GM21528 (cell line): ENCODE measurements around the gene MYOZ2.

Experiments
- ATAC-seq: cut with Tn5 transposase; IDR thresholded peaks from one replicate; pipeline ENCODE4 v1.9.1; 2021; ENCODE audit warnings: mild to moderate bottlenecking, moderate library complexity; ENCODE audit not compliant: unreplicated experiment, low FRiP score

The MYOZ2 gene

GRCh38 chr4:119135721-119136121 lies at the start of gene MYOZ2:
Gene MYOZ2, plus strand, starts transcription at chr4:119135832. Its CDS starts 694 bp downstream, at chr4:119136526.
- ATAC-seq: no peak

- no peak for ATAC-seq
Observed at GRCh38 chr4:119087121-119087520, 48.5 kb upstream of the MYOZ2 start.

GRCh38 chr4:119087656-119088055 lies 48.0 kb upstream of the MYOZ2 start:
- no peak for ATAC-seq

- ATAC-seq: no peak
Observed at GRCh38 chr4:119093042-119093827, 42.4 kb upstream of the MYOZ2 start.

GRCh38 chr4:119097282-119097900 lies 38.2 kb upstream of the MYOZ2 start:
- ATAC-seq: no peak

- ATAC-seq: no peak
Observed at GRCh38 chr4:119098306-119098705, 37.3 kb upstream of the MYOZ2 start.

- ATAC-seq: no peak
Observed at GRCh38 chr4:119099227-119099810, 36.3 kb upstream of the MYOZ2 start.

- ATAC-seq: no peak
Observed at GRCh38 chr4:119100655-119101054, 35.0 kb upstream of the MYOZ2 start.

- no peak for ATAC-seq
Observed at GRCh38 chr4:119103263-119103662, 32.4 kb upstream of the MYOZ2 start.

GRCh38 chr4:119104644-119105273 lies 30.9 kb upstream of the MYOZ2 start:
- ATAC-seq: no peak

- no peak for ATAC-seq
Observed at GRCh38 chr4:119105605-119106004, 30.0 kb upstream of the MYOZ2 start.

GRCh38 chr4:119106036-119107000 lies 29.3 kb upstream of the MYOZ2 start:
- no peak for ATAC-seq

GRCh38 chr4:119110121-119110520 lies 25.5 kb upstream of the MYOZ2 start:
- ATAC-seq: no peak

- ATAC-seq: no peak
Observed at GRCh38 chr4:119111296-119111695, 24.3 kb upstream of the MYOZ2 start.

GRCh38 chr4:119113033-119113655 lies 22.5 kb upstream of the MYOZ2 start:
- ATAC-seq: no peak

- no peak for ATAC-seq
Observed at GRCh38 chr4:119116021-119116420, 19.6 kb upstream of the MYOZ2 start.

GRCh38 chr4:119116925-119117900 lies 18.4 kb upstream of the MYOZ2 start:
- ATAC-seq: no peak

- no peak for ATAC-seq
Observed at GRCh38 chr4:119118397-119118796, 17.2 kb upstream of the MYOZ2 start.

- ATAC-seq: no peak
Observed at GRCh38 chr4:119124352-119124751, 11.3 kb upstream of the MYOZ2 start.
